Suprapubic skin (tissue), 3 donors: ENCODE measurements around the gene PWWP2B.

Experiments used
- POLR2A ChIP-seq, 2 donors: fragments of 450-650 bp; IDR thresholded peaks; one replicate each; pipeline ENCODE4 v1.6.1; 2017; ENCODE audit warnings: antibody characterized with exemption in 2 of 2, mild to moderate bottlenecking in 2 of 2, moderate library complexity in 2 of 2
- TF ChIP-seq, protein P1 (sequence below), 2 donors: fragments of 200-600 bp in 1 of 2; fragments of 450-650 bp in 1 of 2; sonication (generic) in 1 of 2; IDR thresholded peaks; one replicate each; pipeline ENCODE4 v1.5.1; 2016 to 2019; ENCODE audit warnings: antibody characterized with exemption in 2 of 2, mild to moderate bottlenecking in 1 of 2, moderate library complexity in 1 of 2

DNA sequence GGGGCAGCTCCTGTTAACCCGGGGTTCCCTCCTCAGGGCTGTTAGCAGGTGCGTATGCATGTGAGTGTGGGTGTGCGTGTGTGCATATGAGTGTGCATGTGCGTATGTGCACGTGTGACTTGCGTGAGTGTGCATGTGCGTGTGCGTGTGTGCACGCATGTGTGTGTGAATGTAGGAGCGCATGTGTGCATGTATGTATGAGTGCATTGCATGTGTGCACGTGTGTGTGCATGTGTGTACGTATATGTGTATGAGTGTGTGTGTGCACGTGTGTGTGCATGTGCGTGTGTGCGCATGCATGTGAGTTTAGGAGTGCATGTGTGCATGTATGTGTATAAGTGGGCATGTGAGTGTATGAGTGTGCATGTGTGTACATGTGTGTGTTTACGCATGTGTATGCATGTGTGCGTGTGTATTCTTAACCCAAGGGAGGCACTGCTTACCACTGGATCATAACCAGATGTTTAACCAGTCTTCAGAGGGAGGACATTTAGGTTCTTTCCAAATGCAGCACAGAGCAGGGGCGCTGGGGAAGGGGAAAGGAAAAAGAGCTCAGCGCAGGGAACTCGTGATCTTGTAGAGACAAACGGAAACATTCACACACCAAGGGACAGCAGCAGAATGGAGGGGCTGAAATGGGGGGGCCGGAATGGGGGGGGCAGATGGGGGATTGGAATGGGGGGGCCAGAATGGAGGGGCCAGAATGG, 45.0 kb downstream of the PWWP2B start:
- TF ChIP-seq, protein P1, sequence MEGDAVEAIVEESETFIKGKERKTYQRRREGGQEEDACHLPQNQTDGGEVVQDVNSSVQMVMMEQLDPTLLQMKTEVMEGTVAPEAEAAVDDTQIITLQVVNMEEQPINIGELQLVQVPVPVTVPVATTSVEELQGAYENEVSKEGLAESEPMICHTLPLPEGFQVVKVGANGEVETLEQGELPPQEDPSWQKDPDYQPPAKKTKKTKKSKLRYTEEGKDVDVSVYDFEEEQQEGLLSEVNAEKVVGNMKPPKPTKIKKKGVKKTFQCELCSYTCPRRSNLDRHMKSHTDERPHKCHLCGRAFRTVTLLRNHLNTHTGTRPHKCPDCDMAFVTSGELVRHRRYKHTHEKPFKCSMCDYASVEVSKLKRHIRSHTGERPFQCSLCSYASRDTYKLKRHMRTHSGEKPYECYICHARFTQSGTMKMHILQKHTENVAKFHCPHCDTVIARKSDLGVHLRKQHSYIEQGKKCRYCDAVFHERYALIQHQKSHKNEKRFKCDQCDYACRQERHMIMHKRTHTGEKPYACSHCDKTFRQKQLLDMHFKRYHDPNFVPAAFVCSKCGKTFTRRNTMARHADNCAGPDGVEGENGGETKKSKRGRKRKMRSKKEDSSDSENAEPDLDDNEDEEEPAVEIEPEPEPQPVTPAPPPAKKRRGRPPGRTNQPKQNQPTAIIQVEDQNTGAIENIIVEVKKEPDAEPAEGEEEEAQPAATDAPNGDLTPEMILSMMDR (IDR thresholded peaks at IDR 0.05), result no peak
- TF ChIP-seq POLR2A (IDR thresholded peaks at IDR 0.05), result no peak
